NCI-H1048 (cell line): ENCODE measurements around the gene FGF10.

Experiments used
- DNase-seq: peaks from one replicate; lab custom pipeline; 2025; lab: John Stamatoyannopoulos, UW

FGF10 gene

DNA sequence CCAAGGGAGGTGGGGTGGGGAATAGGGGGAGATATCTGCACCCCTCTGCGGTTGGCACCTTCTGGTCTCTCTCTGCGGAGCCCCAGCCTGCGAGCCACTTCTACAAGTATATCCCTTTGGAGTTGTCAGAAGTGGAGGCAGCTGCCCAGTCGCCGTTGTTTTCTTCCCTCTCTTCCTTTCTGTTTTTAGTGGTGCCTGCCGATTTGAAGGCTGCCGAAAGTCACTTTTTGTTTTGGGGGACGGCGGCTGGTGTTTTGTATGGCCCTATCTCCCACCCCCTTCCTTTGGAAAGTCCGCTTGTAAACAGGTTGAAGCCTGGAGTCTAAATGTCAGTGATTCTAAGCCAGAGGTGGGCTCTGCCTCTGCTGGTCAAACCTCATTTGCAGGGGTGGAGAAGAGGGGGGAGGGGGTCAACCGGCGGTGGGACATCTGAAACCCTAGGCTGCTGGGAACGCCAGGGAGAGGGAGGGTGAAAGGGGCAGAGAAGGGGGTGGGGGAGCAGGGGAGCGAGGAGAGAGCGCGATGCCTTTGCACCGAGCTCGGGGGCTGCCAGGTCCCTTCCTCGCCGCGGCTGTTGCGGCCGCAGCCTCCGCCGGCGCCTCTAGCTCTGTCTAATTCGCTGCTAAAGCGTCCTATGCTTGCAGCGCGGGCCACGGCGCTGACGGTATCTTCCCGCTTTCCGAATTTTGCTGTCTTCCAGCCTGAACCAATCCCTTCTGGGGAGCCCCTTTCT lies at the start of gene FGF10:
Gene FGF10, minus strand, starts transcription at position 331 of the 733 bp plus-strand sequence. CDS start 738 bp downstream, outside the sequence.
- DNase-seq = no peak

GRCh38 chr5:44426944-44427343 lies 37.7 kb upstream of the FGF10 start:
- DNase-seq = no peak

DNA sequence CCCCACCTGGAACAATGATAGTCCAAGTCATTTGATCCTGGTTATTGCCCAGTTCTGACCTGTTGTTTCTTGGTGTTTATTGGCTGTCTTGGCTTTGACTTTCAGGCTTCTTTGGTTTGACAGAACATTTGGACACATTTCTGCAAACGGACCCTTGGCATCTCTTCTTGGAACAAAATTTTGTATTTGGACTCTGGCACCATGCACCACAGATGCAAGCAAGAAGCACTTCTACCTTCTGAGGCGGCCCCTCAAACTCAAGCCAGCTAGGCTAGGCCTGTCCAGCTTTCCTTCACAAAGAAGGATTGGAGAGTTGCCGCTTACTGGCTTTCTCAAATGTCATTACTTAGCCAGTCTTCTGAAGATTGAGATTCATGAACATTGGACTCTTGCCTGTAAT lies 23.1 kb upstream of the FGF10 start:
- no peak for DNase-seq

DNA sequence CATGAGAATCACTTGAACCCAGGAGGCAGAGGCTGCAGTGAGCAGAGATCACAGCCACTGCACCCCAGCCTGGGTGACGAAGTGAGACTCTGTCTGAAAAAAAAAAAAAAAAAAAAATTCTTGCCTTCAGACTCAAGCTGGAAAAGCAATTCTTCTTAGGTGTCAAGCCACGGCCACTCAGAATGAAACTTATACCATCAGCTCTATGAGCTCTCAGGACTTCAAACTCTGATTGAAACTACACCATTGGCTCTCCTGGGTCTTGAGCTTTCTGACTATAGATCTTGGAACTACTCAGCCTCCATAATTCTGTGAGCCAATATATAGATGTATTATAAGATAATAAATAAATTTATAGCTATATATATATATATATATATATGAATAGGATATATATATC lies 12.9 kb upstream of the FGF10 start:
- DNase-seq = no peak

GRCh38 chr5:44401611-44402010 lies 12.4 kb upstream of the FGF10 start:
- no peak for DNase-seq

DNA sequence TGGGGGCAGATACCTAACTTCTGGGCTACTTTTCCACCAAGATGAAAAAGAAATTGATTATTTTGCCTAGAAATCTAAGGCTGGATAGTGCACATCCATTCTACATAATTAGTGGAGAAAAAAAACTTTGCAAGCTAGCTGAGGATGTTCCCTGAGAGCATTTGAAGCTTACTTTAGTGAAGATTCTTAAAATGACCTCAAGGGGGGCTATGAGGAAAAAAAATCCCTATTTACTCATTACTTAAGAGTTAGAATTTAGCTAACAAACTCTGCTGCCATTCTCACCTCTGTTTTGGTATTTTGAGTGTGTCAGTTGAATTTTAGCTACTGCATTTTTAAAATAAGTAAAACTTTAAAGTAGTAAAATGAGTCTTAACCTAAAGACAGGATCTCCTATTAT lies 9.2 kb upstream of the FGF10 start:
- DNase-seq = no peak

DNA sequence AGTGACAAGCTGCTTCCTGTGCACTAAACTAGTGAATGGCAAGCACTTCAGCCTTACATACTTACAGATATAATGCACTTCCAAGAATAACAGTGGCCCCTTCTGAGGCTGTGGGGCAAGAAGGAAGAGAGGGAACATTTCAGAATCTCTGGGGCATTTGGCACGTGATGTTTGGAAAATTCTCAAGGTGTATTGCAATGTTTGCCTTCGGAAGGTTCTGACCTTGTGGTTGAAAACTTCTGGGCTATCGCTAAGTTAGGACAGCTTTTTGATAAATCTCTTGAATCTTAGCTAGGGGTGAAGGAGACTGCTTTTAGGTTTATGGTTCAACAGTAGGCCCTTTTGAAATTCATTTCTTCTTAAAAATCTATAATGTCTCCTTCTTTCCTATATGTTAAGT lies 7.1 kb upstream of the FGF10 start:
- DNase-seq = no peak

GRCh38 chr5:44390351-44390750 lies 1.1 kb upstream of the FGF10 start:
- no peak for DNase-seq

DNA sequence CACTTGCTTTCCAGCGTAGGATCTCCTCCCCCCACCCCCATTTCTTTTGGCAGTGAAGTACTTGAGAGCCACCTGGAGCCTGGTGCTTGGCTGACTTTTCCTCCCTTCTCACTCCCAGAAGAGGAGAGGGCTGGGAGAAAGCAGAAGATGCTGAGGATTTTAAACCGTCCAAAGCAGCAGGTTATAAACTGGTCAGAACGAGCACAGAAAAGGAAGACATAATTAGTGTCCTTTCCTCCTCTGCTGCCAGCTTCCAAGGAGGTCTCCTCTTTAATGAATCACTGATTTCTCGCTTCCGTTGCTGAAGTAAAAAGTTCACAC lies 563 bp upstream of the FGF10 start:
- DNase-seq = no peak

GRCh38 chr5:44388321-44389089 lies 715 bp downstream of the FGF10 start:
- DNase-seq = no peak

GRCh38 chr5:44387921-44388320 lies 1.3 kb downstream of the FGF10 start:
- no peak for DNase-seq

- no peak for DNase-seq
Measured at GRCh38 chr5:44387406-44387805, 1.8 kb downstream of the FGF10 start.

- DNase-seq = no peak
Measured at GRCh38 chr5:44385291-44385900, 3.8 kb downstream of the FGF10 start.

GRCh38 chr5:44384816-44385215 lies 4.4 kb downstream of the FGF10 start:
- DNase-seq = no peak

DNA sequence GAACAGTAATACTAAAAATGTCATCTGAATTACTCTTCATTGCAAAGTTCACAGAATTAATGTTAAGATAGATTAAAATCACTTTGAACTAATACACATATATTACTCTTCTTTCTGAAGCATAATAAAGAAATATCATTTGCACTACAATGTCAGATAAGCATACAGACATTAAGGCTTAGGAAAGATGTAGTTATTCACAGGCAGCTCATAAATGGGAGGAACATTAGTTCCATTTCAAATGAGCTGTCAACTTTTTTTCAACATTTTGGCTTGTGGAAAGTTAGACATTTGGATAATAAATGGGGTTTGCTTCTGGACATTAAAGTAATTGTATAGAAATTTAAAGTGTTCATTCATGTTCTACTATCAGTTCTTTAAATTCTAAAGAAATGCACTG lies 6.3 kb downstream of the FGF10 start:
- DNase-seq = no peak

DNA sequence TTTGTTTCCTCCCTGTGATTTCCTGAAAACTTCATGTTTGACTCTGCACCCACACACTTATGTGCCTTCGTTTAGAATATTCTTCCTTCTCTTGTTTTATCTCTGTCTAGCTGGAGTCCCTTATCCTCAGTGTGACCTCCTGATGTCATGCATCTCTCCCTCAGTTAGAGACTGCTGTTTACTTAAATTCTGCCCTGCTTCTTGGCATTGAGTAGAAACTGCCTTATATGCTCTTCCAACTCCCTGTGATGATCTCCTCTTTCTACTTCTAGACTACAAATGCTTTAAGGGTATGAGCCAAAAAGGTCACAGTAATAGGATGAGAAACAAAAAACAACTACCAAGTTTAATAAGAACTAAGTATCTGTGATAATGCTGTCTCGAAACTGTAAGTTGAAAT lies 12.2 kb downstream of the FGF10 start:
- no peak for DNase-seq

- DNase-seq = no peak
Measured at GRCh38 chr5:44372028-44372427, 17.2 kb downstream of the FGF10 start.

GRCh38 chr5:44367203-44367602 lies 22.0 kb downstream of the FGF10 start:
- DNase-seq = no peak

DNA sequence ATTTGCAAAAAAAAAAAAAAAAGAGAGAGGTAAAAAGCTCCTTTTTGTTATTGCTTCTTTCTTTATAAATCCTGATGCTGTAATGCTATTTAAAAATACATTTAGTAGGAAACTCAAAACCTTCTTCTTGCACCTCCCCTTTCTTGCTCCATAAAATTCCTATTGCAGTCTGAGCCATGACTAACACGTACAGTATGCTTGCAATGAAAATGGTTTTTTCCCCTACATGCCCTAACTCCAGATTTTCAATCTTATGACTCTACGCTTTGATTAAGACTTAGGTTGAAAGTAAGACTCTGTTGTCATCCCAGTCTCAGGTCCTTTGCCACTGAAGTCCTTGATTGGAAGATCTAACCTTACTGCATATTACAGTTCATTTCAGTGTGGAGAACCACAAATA lies 23.9 kb downstream of the FGF10 start:
- no peak for DNase-seq

- no peak for DNase-seq
Measured at GRCh38 chr5:44364097-44364496, 25.1 kb downstream of the FGF10 start.

DNA sequence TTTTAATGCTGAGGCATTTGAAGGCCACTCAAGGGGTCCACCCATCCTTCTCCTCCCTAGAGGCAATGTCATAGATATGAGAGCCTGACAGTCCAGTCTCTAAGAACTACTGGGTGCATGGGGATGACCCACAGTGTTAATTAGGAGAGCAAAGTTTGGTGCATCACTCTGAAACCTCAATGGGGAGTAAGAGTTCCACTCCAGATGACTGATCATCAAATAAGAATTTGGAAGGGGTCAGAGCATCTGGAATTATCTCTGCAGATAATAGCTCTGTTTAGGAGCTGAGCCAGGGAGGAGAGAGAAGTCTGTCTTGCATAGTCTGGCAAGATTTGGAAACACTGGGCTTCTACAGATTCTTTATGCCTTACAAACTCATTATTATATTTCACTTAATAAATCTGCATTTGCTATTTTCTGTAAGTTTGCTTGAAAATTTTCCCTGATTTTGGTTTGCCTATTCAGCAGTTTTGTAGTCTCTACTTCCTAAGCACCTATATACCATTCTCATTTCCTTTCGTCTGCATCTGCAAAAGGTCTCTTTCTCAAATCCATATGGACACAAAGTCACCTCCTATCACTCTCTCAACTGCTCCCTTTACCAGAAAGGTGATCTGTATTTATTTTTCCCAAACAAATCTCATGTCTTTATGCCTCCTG lies 27.7 kb downstream of the FGF10 start:
- DNase-seq = no peak

- no peak for DNase-seq
Measured at GRCh38 chr5:44360919-44361318, 28.3 kb downstream of the FGF10 start.

- no peak for DNase-seq
Measured at GRCh38 chr5:44358421-44358820, 30.8 kb downstream of the FGF10 start.
